Suprapubic skin (tissue), 3 donors: ENCODE measurements around the gene LARP4B.

ENCODE experiments used
- CTCF ChIP-seq, 2 donors: fragments of 200-600 bp in 1 of 2; fragments of 450-650 bp in 1 of 2; sonication (generic) in 1 of 2; IDR thresholded peaks; one replicate each; pipeline ENCODE4 v1.5.1; 2016 to 2019; ENCODE audit warnings: antibody characterized with exemption in 2 of 2, mild to moderate bottlenecking in 1 of 2, moderate library complexity in 1 of 2
- EP300 ChIP-seq: sonication (generic); formaldehyde crosslinking; IDR thresholded peaks from one replicate; pipeline ENCODE4 v1.6.1; 2017; ENCODE audit warnings: antibody characterized with exemption
- POLR2A ChIP-seq, 2 donors: fragments of 450-650 bp; IDR thresholded peaks; one replicate each; pipeline ENCODE4 v1.6.1; 2017; ENCODE audit warnings: antibody characterized with exemption in 2 of 2, mild to moderate bottlenecking in 2 of 2, moderate library complexity in 2 of 2

DNA sequence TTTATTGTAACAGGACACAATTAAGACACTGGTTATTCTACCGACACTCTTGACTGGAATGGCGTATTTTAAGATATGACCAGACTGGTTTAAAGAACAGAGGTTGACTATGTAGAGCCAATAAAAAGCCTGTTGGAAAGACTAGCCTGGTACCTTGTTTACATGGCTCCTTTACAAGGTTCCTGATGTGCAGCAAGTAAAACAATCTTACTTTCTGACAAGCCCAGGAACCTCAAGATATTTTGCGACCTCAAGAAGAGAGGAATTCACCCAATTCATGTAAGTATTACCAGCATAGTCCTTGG lies 14.1 kb downstream of the LARP4B start:
- TF ChIP-seq CTCF (IDR thresholded peaks at IDR 0.05) (no peak), POLR2A (IDR thresholded peaks at IDR 0.05) (no peak), EP300 (no peak)
